ENCODE results near the gene HSPBAP1. TPM values are rescaled to one million over a fixed set of nuclear protein-coding genes. Genes with fewer than 3 reads are reported as not detected.

HSPBAP1 gene
- total and polyA plus RNA-seq, 7 donors, result 3.0 to 13.8 (median 11.1) TPM

DNA sequence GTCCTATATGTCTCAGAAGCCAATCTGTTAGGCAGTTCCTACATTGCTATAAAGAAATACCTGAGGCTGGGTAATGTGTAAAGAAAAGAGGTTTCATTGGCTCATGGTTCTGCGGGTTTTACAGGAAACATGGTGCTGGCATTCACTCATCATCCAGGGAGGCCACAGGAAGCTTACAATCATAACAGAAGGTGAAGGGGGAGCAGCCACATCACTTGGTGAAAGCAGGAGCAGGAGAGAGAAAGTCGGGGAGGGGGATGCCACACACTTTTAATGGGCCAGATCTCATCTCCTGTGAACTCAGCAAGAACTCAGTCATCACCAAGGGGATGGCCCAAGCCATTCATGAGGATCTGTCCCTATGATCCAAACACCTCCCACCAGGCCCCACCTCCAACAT lies 10.3 kb upstream of the HSPBAP1 start:
- no peak overlapping the region for H3K4me3 ChIP-seq
- no peak for DNase-seq
- H3K27ac ChIP-seq, result no peak overlapping the region
- H3K4me1 ChIP-seq, result no peaks in the 10 kb centered on the region
- H3K27me3 ChIP-seq, result no peaks in the 10 kb centered on the region
- 87 to 93% methylated on average over 2 of the region's 2 CpGs for WGBS, 2 donors
- H3K36me3 ChIP-seq, result peaks cover 0 to 16% (median 0%) of the 10 kb centered on the region in 4 donors
- TF ChIP-seq EP300 (IDR thresholded peaks at IDR 0.05), result no peak
- TF ChIP-seq, protein P1, sequence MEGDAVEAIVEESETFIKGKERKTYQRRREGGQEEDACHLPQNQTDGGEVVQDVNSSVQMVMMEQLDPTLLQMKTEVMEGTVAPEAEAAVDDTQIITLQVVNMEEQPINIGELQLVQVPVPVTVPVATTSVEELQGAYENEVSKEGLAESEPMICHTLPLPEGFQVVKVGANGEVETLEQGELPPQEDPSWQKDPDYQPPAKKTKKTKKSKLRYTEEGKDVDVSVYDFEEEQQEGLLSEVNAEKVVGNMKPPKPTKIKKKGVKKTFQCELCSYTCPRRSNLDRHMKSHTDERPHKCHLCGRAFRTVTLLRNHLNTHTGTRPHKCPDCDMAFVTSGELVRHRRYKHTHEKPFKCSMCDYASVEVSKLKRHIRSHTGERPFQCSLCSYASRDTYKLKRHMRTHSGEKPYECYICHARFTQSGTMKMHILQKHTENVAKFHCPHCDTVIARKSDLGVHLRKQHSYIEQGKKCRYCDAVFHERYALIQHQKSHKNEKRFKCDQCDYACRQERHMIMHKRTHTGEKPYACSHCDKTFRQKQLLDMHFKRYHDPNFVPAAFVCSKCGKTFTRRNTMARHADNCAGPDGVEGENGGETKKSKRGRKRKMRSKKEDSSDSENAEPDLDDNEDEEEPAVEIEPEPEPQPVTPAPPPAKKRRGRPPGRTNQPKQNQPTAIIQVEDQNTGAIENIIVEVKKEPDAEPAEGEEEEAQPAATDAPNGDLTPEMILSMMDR (IDR thresholded peaks at IDR 0.05), result no peak
- TF ChIP-seq POLR2AphosphoS5 (IDR thresholded peaks at IDR 0.05), result no peak
- no peak for TF ChIP-seq POLR2A (IDR thresholded peaks at IDR 0.05)
- intact Hi-C loops (cut with DNase I), result no loop called here
- H3K9me3 ChIP-seq, result no peaks in the 10 kb centered on the region

DNA sequence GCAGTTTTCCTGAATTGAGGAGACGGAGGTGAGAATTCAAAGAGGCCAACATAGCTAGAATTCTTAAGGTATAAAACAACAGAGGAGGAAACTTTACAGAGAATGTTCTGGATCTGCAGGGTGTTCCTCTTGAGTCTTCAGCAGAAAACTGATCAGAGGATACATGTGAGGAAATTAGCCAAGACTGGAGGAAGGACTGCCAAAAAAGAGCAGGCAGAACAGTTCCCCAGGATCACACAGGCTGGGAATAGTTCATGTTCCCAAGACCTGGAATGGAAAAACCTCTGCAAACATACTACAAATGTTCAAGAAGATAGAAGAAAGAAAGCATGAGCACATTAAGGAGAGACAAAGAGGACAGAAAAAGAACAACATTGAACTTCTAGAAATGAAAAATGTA lies 8.7 kb upstream of the HSPBAP1 start:
- intact Hi-C loops (cut with DNase I), result no loop called here
- no peak for DNase-seq
- Histone ChIP-seq H3K27me3 (no peaks in the 10 kb centered on the region), H3K36me3 (peaks cover 0 to 6% (median 0%) of the 10 kb centered on the region in 4 donors), H3K27ac (no peak overlapping the region), H3K9me3 (no peaks in the 10 kb centered on the region), H3K4me3 (no peak overlapping the region), H3K4me1 (peaks cover 0 to 5% (median 1%) of the 10 kb centered on the region in 4 donors)
- 94 to 97% methylated on average over 1 of the region's 1 CpG for WGBS, 2 donors
- TF ChIP-seq, protein P1 (IDR thresholded peaks at IDR 0.05), result no peak
- no peak for TF ChIP-seq EP300 (IDR thresholded peaks at IDR 0.05)
- TF ChIP-seq POLR2A (IDR thresholded peaks at IDR 0.05), result no peak
- no peak for TF ChIP-seq POLR2AphosphoS5 (IDR thresholded peaks at IDR 0.05)

DNA sequence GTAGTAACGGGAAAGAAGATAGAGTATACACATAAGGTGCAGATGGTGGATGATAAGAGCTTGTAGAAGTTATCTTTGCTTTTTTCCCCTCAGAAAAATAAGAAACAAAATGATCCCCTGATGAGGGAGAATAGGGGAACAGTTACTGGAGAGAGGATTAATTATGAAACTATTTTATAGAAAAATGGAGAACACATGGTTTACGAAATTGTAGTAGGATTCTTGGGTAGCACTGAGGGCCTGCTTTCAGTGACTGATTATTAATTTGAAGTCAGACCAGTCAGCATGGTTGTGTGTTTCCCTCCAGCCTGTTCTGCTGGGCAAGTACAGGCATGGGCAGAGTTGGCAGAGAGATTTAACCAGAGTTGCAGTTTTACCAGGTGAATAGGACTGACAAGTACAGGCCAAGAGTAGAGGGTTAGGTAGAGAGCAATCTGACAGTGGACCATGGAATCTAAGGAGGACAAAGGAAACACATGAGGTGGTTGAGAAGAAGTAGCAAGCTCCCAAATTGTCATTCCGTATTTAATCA lies 7.1 kb upstream of the HSPBAP1 start:
- no peak overlapping the region for H3K27ac ChIP-seq
- intact Hi-C loops (cut with DNase I), result no loop called here
- peaks cover 0 to 20% (median 13%) of the 10 kb centered on the region in 4 donors for H3K4me1 ChIP-seq
- no peaks in the 10 kb centered on the region for H3K9me3 ChIP-seq
- H3K27me3 ChIP-seq, result no peaks in the 10 kb centered on the region
- H3K4me3 ChIP-seq, result no peak overlapping the region
- TF ChIP-seq, protein P1 (IDR thresholded peaks at IDR 0.05), result no peak
- TF ChIP-seq POLR2A (IDR thresholded peaks at IDR 0.05) (no peak), POLR2AphosphoS5 (IDR thresholded peaks at IDR 0.05) (no peak), EP300 (IDR thresholded peaks at IDR 0.05) (no peak)
- DNase-seq, result no peak
- 94 to 98% methylated on average over 3 of the region's 3 CpGs for WGBS, 2 donors
- no peaks in the 10 kb centered on the region for H3K36me3 ChIP-seq

DNA sequence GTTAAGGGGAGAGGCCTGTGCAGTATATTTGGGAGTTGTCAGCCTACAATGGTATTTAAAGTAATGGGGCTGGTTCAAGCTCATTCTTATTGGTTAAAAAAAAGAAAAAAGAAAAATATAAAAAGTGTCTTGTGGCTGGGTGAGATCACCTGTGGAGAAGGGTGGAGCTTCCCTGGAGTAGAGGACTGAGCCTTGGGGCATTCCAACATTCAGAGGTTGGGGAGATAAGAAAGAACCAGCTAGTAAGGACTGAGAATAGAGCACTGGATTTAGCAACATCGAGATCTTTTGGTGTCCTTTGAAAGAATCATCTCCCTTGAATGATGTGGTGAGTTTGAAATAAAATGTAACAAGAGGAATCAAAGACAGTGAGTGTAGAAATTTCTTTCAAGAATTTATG lies 6.4 kb upstream of the HSPBAP1 start:
- no peak overlapping the region for H3K4me3 ChIP-seq
- no peaks in the 10 kb centered on the region for H3K9me3 ChIP-seq
- H3K4me1 ChIP-seq, result peaks cover 0 to 22% (median 15%) of the 10 kb centered on the region in 4 donors
- DNase-seq, result no peak
- no peaks in the 10 kb centered on the region for H3K27me3 ChIP-seq
- intact Hi-C loops (cut with DNase I), result no loop called here
- TF ChIP-seq, protein P1 (IDR thresholded peaks at IDR 0.05), result no peak
- TF ChIP-seq POLR2A (IDR thresholded peaks at IDR 0.05) (no peak), EP300 (IDR thresholded peaks at IDR 0.05) (no peak), POLR2AphosphoS5 (IDR thresholded peaks at IDR 0.05) (no peak)
- no peaks in the 10 kb centered on the region for H3K36me3 ChIP-seq
- H3K27ac ChIP-seq, result no peak overlapping the region
- 83 to 91% methylated on average over 1 of the region's 1 CpG for WGBS, 2 donors

DNA sequence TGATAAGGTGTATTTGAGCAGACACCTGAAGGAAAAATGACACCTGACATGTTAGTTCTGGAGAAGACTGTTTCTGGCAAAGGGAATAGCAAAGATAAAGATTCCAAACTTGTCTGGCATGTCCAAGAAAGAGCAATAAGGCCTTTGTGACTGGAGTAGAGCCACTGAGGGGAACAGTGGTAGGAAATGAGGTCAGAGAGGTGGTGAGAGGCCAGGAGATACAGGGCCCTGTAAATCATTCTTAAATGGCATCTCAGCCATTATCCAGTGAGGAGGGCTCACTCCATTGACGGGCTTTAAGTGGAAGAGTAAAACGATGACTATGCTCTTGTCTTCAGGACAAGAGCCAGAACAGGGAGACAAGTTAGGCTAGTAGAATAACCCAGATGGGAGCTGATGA lies 5.7 kb upstream of the HSPBAP1 start:
- Histone ChIP-seq H3K27me3 (no peaks in the 10 kb centered on the region), H3K4me3 (no peak overlapping the region), H3K27ac (no peak overlapping the region), H3K4me1 (peaks cover 0 to 22% (median 15%) of the 10 kb centered on the region in 4 donors), H3K9me3 (no peaks in the 10 kb centered on the region), H3K36me3 (no peaks in the 10 kb centered on the region)
- intact Hi-C loops (cut with DNase I), result loop anchor here (5.0 to 10.0 kb wide), 3 partner anchors 228 to 405 kb away; partner anchors contain the start of genes DTX3L, PARP9, SEC22A and SEMA5B
- DNase-seq, result no peak
- TF ChIP-seq EP300 (IDR thresholded peaks at IDR 0.05) (no peak), POLR2AphosphoS5 (IDR thresholded peaks at IDR 0.05) (no peak), POLR2A (IDR thresholded peaks at IDR 0.05) (no peak)
- TF ChIP-seq, protein P1 (IDR thresholded peaks at IDR 0.05), result no peak
- 92 to 96% methylated on average over 2 of the region's 2 CpGs for WGBS, 2 donors

Data from sigmoid colon (tissue), 7 donors.